ENCODE measurements around the gene MTHFD1.
"Not testable (repeated sequence)": the region's sequence is repeated elsewhere in the genome, so short reads cannot be mapped to it uniquely, and the experiment has no call there.

MTHFD1 gene

GRCh38 chr14:64387782-64388532 lies at the start of gene MTHFD1:
MTHFD1 (plus strand) TSS chr14:64388353; CDS start chr14:64388428, 75 bp downstream.
- peak; percentile 96 for DNase-seq

DNA sequence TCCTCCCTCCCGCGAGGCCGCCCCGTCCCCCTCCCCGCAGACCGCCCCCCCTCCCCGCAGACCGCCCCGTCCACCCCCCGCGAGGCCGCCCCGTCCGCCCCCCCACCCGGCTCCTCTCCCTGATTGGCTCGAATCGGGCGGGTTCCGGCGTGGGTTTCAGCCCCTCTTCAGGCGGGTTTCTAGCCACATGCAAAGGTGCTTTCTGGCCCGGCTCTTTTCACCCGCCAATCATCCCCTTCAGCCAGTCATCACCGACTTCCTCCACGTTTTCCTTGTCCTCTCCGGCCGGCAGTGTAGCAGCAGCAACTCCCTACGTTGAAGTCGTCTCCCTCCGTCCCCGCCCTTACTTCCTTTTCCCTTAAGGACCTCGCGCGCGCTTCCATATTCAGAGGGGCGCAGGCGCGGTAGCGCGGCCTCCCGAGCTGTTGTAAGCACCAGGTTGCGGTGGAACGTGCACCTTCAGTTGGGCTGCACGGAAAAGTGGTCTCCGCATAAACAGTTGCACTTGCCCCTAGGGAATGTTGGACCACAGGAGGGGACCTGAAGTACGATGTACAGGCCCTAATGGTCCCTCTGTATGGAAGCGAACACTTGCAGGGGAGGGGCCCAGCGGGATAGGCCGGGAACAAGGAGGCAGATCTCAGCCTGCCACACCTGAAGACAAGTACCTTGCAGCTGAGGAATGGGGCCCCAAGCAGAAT lies 49.4 kb upstream of the MTHFD1 start:
- peak; percentile 83 for DNase-seq

DNA sequence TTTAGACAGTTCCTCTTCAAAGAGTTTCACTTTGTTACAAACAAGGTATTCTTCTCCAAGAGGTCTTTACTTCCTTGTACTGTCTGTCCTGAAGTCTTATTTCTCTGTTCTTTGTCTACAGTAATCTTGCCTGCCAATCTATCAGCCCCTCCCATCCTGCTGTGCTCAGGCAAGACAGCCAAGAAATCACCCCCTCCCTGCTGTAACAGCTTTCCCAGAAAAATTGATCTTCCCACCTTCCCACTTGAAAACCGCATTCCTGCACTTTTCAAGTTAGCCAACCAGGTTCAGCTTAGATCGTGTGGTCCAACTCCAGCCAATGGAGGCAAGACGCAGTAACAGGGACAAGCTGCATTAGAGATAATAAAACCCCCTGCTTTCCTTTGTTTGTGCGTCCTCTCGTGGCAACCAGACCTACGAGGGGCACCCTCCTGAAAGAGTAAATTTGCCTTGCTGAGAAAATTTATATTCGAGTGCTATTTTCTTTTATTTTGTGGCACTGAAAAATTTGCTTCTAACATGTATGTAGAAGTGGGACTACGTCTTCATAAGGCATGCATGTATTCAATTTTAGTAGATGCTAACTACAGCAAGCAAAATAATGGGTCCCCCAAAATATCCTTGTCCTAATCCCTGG lies 47.5 kb upstream of the MTHFD1 start:
- no peak for DNase-seq

- no peak for DNase-seq
Measured at GRCh38 chr14:64347748-64348147, 40.4 kb upstream of the MTHFD1 start.

- DNase-seq, result no peak
Measured at GRCh38 chr14:64349741-64350490, 38.2 kb upstream of the MTHFD1 start.

GRCh38 chr14:64363265-64363846 lies 24.8 kb upstream of the MTHFD1 start:
- no peak for DNase-seq

DNA sequence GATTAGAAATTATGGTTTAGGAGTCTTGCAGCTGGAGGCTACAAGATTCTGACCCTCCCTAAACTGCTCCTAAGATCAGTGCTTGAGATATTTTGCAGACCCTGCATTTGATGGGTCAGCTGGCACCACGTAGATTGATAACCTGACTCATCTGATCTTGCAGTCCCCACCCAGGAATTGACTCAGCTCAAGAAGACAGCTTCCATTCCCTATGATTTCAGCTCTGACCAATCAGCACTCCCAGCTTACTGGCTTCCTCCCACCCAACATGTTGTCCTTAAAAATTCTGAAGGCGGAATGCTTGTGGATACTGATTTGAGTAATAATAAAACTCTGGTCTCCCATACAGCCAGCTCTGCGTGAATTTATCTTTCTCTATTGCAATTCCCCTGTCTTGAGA lies 23.2 kb upstream of the MTHFD1 start:
- DNase-seq, result no peak

DNA sequence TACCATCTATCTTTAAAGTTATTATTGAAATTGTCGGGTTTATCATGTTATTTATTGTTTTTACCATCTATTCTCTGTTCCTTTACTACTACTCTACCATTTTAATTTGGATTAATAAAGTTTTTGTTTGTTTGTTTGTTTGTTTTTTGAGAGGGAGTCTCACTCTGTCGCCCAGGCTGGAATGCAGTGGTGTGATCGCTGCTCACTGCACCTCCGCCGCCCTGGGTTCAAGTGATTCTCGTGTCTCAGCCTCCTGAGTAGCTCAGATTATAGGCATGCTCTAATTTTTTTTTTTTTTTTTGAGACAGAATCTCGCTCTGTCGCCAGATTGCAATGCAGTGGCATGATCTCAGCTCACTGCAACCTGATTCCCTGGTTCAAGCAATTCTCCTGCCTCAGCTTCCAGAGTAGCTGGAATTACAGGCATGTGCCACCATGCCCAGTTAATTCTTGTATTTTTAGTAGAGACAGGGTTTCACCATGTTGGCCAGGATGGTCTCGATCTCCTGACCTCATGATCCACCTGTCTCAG lies 22.7 kb upstream of the MTHFD1 start:
- not testable (repeated sequence) for DNase-seq

DNA sequence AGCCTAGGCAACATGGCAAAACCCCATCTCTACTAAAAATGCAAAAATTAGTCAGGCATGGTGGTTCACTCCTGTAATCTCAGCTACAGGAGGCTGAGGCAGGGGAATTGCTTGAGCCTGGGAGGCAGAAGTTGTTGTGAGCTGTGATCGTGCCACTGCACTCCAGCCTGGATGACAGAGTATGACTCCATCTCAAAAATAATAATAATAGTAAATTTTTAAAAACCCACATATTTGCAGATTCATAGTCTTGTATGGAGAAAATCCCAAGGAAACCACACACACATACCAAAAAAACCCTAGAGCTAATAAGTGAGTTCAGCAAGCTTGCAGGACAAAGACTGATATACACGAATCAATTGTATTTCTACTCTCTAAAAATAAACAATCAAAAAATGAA lies 19.0 kb upstream of the MTHFD1 start:
- no peak for DNase-seq

DNA sequence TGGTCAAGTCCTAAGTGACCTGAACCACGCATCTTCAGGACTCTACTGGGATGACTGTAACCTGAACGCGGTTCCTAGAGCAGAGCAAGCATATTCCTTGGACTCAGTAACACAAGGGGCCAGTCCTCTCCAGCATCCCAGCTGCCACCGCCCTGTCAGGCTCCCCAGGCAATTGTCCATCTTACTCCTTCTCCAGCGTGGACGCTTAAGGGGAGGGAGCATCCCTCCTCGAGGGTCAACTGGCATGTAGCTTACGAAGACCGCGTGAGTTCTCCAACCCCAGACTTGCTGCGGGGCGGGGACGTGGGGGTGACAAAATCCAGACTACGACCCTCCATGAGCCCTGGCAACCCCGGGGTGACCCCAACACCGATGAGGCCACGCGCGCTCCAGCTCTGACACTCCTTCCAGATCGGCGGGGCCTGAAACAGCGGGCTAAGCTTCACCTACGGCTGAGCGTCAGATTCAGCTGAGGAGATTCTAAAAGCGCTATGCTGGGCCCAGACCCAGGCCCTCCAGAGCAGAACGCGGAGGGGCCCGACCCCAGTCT lies 846 bp upstream of the MTHFD1 start:
- no peak for DNase-seq

DNA sequence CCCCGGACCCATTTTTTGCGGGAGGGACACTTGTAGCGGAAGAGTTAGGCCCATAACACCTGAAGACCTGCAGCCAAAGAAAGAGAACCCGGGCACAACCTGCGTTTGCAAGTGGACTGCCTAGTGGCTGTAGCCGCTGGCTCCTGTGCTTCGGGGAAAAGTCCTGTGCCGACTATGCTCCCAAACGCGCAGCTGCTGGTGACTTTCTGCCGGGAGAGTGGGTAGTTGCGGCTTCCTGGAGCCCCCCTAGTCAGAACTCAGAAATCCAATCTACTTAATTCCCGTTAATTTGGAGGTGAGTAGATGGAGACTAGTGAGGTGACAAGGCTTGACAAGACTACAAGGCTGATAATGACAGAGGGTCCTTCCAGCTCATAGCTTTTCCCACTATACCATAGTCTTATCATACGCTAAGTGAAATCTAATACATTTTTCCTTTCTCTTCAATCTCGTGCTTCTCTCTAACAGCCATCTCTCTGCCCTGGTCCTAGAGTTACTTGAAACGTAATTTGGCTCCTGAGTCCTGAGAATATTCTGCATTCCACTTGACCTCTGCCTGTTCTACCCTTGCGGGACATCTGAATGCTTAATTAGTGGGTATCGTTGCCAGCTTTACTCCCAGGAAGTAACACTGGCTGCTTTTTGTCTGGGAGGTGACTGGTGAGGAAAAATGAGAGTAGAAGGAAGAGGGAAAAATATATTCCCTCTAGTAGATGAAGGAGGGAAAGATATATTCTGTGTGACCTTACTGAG lies 556 bp downstream of the MTHFD1 start:
- peak; percentile 20 for DNase-seq

- no peak for DNase-seq
Measured at GRCh38 chr14:64391113-64391725, 3.1 kb downstream of the MTHFD1 start.

DNA sequence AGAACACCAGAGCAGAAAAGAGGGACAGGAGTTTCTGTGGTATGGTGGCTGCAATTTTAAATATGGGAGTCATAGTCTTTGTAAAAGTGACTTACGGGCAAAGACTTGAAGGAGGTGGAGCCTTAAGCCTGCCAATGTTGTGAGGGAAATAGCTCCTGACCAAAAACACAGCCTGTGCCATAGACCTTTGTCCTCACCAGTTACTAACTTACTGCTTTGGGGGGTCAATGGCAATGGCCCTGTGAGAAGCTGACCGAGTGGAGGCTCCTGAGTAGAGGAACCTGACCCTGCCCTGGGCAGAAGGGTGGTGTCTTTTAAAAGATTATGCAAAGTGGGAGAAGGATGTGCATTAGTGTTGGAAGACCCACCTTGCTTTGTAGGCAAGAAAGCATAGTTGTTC lies 3.8 kb downstream of the MTHFD1 start:
- DNase-seq, result no peak

DNA sequence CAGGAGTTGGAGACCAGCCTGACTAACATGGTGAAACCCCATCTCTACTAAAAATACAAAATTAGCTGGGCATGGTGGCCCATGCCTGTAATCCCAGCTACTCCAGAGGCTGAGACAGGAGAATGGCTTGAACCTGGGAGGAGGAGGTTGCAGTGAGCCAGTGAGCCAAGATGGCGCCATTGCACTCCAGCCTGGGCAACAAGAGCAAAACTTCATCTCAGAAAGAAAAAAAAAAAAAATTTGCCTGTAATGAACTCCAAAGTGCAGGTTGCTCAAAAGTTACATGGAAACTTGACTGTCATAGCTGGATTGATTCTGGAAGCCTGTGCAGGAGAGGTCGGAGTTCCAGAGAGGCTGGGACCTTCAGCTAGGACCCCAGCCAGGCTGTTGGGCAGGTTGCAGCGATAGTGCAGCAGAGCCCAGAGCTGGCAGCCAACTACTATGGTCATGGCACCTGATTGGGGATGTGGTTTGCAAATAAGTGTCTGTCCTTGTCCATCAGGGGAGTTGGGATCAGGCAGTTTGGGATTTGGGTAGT lies 5.1 kb downstream of the MTHFD1 start:
- DNase-seq, result not testable (repeated sequence)

DNA sequence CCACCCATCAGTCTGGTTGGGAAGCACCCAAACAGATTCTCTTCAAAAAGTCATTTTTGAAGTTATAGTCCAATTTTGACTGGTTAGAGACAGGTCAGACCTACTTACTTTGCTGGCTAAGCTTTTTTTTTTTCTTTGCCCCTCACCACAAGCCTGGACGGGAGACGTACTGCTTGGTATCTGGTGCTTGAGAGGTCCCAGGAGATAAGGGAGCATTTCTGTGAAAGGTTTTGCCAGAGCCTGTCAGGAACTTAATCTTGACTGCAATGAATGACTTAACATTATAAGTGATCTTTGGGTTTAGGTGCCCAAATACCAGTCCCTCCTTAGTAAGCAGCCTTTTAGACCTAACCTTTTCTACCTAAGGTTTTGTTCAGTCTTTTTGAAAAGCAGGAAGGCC lies 6.3 kb downstream of the MTHFD1 start:
- DNase-seq, result no peak

DNA sequence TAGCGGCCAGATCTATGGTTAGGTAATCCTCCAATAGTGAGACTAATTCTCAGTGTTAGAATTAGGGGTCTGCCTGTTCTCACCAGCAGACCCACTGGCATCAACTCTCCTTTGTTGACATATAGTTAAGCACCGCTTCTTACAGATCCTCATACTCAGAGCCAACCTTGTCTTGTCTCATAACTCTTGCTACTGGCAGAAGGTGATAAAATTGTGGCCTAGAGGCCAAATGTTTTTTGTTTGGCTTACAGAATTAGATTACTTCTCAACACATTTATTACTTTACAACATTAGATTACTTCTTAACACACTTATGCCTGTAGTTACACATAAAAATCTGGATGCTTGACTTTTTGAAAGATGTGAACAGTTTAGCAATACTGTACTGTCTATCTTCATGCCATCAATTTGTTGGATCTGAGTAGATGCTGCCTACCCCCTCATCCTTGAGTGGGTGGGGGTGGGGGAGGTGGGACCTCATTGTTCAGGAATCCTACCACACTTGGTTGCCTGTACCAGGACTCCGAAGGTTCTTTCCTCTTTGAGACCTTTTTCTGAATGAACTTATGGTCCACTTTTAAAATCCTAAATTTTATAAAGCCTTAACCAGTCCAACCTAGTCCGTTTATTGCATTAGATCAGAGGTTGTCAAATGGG lies 7.0 kb downstream of the MTHFD1 start:
- DNase-seq, result no peak

DNA sequence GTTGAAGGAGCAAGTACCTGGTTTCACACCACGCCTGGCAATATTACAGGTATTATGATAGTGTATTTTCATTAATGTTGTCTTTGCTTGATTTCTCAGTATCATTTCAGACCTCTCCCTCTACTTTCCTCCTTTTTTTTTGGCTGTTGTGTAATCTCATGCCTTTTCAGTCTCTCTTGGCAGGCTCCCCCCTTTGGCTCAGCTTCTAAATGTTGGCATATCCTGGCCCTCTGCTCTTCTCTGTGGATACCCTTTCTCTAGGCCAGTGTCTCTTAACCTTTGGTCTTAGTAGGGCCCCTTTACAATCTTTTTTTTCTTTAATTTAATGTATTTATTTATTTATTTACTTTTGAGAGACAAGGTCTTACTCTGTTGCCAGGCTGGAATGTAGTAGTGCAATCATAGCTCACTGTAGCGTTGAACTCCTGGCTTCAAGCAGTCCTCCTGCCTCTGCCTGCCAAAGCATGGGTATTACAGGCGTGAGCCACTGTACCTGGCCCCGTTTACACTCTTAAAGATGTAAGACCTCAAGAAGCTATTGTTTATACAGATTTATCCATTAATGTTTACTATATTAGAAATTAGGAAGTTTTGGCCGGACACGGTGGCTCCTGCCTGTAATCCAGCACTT lies 12.8 kb downstream of the MTHFD1 start:
- DNase-seq, result no peak

DNA sequence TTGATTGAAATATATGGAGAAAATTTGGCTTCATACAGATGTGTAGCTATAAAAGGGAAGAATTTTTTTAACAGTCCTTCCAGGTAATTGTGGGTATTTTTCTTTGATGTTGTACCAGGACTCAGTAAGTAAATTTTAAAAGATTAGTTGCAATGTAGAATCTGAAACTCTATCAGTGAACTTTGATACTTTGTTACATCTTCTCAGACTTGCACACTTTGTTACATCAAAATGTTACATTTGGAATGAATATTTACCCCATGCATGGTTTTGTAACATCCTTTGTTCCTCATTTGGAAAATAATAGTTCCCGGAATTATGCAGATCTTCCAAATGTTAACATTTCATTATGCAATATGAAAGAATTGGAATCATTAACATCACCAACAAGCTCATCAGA lies 13.8 kb downstream of the MTHFD1 start:
- DNase-seq, result no peak

- no peak for DNase-seq
Measured at GRCh38 chr14:64405295-64405694, 17.1 kb downstream of the MTHFD1 start.

DNA sequence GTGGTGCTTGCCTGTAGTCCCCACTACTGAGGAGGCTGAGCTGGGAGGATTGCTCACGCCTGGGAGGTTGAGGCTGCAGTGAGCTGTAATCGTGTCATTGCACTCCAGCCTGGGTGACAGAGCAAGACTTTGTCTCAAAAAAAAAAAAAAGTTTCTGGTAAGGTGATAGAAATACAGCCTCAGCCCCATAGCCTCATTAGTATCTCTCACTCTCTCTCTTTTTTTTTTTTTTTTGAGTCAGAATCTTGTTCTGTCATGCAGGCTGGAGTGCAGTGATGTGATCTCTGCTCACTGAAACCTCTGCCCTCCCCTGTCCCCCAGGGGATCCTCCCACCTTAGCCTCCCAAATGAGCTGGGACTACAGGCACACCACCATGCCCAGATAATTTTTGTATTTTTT lies 19.2 kb downstream of the MTHFD1 start:
- no peak for DNase-seq
